GM12873 (cell line): ENCODE data around the gene HOXB7.

Experiments
- CTCF ChIP-seq: IDR thresholded peaks from 2 replicates; pipeline ENCODE4 v1.5.1; 2012; ENCODE audit warnings: low read depth, mild to moderate bottlenecking, moderate library complexity, low read length, control low read depth; ENCODE audit not compliant: insufficient read depth; ENCODE audit errors: missing control alignments

The HOXB7 gene

GRCh38 chr17:48610282-48611211 lies at the start of gene HOXB7:
Gene HOXB7, minus strand, starts transcription at chr17:48611017. Its CDS starts 99 bp downstream, at chr17:48610918.
- TF ChIP-seq CTCF = no peak

GRCh38 chr17:48655913-48656312 lies 45.1 kb upstream of the HOXB7 start:
- TF ChIP-seq CTCF = no peak

- no peak for TF ChIP-seq CTCF
These were observed 38.9 kb upstream of the HOXB7 start for GRCh38 chr17:48649741-48650140.

GRCh38 chr17:48647963-48648245 lies 37.1 kb upstream of the HOXB7 start:
- no peak for TF ChIP-seq CTCF

GRCh38 chr17:48647103-48647962 lies 36.5 kb upstream of the HOXB7 start:
- no peak for TF ChIP-seq CTCF

GRCh38 chr17:48646183-48647102 lies 35.6 kb upstream of the HOXB7 start:
- no peak for TF ChIP-seq CTCF

GRCh38 chr17:48645639-48646182 lies 34.9 kb upstream of the HOXB7 start:
- no peak for TF ChIP-seq CTCF
